Skeletal muscle tissue (tissue), 5 donors: ENCODE measurements around the gene PLA2G1B. TPM values are rescaled to one million over a fixed set of nuclear protein-coding genes. Genes with fewer than 3 reads are reported as not detected.

Source experiments
- H3K27ac ChIP-seq: one replicate; pipeline ENCODE4 v1.7.0; 2013; ENCODE audit warnings: mild to moderate bottlenecking, low read depth, low read length, inconsistent platforms
- H3K27me3 ChIP-seq, 3 donors: one replicate each; pipeline ENCODE4 v1.7.0; 2013; ENCODE audit warnings: low read length in 3 of 3; ENCODE audit not compliant: control insufficient read depth in 3 of 3, insufficient read depth in 3 of 3
- H3K36me3 ChIP-seq, 3 donors: one replicate each; pipeline ENCODE4 v1.7.0; 2013; ENCODE audit warnings: low read length in 3 of 3; ENCODE audit not compliant: control insufficient read depth in 3 of 3, insufficient read depth in 3 of 3
- H3K4me1 ChIP-seq, 3 donors: one replicate each; pipeline ENCODE4 v1.7.0; 2013; ENCODE audit warnings: low read length in 3 of 3, mild to moderate bottlenecking in 3 of 3; ENCODE audit not compliant: control insufficient read depth in 3 of 3, insufficient read depth in 3 of 3
- H3K4me3 ChIP-seq, 3 donors: one replicate each; pipeline ENCODE4 v1.7.0; 2013; ENCODE audit warnings: low read length in 3 of 3
- H3K9ac ChIP-seq, 3 donors: one replicate each; pipeline ENCODE4 v1.7.0; 2013; ENCODE audit warnings: low read length in 3 of 3, mild to moderate bottlenecking in 3 of 3, moderate library complexity in 2 of 3, low read depth in 1 of 3
- H3K9me3 ChIP-seq, 3 donors: one replicate each; pipeline ENCODE4 v1.7.0; 2013; ENCODE audit warnings: low read length in 3 of 3; ENCODE audit not compliant: control insufficient read depth in 3 of 3
- small RNA-seq: library from RNA; depleted of rRNA; stranded (forward); fragments of <200 nt; gene quantifications from one replicate; pipeline ENCODE3, GENCODE V24; 2014
- total RNA-seq: library from RNA; depleted of rRNA; stranded (reverse); fragments of >200 nt; gene quantifications from one replicate; pipeline ENCODE4 v1.2.3, GENCODE V29; 2014
- donor health status: Osteomylitis.

The PLA2G1B gene
- total RNA-seq, 1 donor from 2014 or later, result not detected

DNA sequence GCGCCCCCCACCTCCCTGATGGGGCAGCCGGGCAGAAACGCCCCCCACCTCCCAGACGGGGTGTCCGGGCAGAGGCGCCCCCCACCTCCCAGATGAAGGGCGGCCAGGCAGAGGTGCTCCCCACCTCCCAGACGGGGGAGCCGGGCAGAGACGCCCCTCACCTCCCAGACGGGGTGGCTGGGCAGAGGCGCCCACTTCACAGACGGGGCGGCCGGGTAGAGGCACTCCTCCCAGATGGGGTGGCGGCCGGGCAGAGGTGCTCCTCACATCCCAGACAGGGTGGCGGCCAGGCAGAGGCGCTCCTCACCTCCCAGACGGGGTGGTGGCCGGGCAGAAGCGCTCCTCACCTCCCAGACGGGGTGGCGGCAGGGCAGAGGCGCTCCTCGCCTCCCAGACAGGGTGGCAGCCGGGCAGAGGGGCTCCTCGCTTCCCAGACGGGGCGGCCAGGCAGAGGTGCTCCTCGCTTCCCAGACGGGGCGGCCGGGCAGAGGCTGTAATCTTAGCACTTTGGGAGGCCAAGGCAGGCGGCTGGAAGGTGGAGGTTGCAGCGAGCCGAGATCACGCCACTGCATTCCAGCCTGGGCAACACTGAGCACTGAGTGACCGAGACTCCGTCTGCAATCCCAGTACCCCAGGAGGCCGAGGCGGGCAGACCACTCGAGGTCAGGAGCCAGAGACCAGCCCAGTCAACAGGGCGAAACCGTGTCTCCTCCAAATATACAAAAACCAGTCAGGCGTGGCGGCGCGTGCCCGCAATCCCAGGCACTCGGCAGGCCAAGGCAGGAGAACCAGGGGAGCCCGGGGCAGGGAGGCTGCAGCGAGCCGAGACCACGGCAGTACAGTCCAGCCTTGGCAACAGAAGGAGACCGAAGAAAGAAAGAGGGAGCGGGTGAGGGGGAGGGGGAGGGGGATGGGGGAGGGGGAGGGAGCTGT lies 49.2 kb downstream of the PLA2G1B start:
- H3K4me1 ChIP-seq, result no peaks in the 10 kb centered on the region

DNA sequence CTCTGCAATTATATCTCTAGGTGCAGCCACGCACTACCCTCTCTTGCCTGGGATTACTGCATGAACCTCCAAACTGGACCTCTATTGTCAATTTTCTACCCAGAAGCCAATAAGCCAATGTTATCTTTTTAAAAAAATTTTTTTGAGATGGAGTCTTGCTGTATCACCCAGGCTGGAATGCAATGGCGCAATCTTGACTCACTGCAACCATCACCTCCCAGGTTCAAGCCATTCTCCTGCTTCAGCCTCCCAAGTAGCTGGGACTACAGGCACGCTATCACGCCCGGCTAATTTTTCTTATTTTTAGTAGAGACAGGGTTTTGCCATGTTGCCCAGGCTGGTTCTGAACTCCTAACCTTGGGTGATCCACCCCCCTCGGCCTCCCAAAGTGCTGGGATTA lies 50.8 kb downstream of the PLA2G1B start:
- Histone ChIP-seq H3K36me3 (no peaks in the 10 kb centered on the region), H3K4me1 (no peaks in the 10 kb centered on the region), H3K27me3 (no peaks in the 10 kb centered on the region), H3K9ac (no peak overlapping the region), H3K4me3 (no peak overlapping the region), H3K27ac (no peak overlapping the region), H3K9me3 (no peaks in the 10 kb centered on the region)

More for the DNA sequence above, 49.2 kb downstream of the PLA2G1B start:
- no peak overlapping the region for H3K9ac ChIP-seq
- no peak overlapping the region for H3K27ac ChIP-seq
- H3K36me3 ChIP-seq, result no peaks in the 10 kb centered on the region
- no peaks in the 10 kb centered on the region for H3K27me3 ChIP-seq
- H3K4me3 ChIP-seq, result no peak overlapping the region
- H3K9me3 ChIP-seq, result no peaks in the 10 kb centered on the region

Small RNAs within 50 kb of the gene (small RNA-seq; reads per million reads assigned to genes)
- gene RNU4-1, result 350 reads per million, percentile 98 among the genes with 10 or more reads in this experiment
- 948 reads per million, percentile 98 among the genes with 10 or more reads in this experiment for gene RNU4-2
- not detected for gene RNU6-1088P

Other genes starting within 250 kb of the PLA2G1B start
- 15.1 TPM for gene RAB35, start 211.0 kb downstream of the PLA2G1B start, total RNA-seq
- 87.2 TPM for gene GCN1, start 133.1 kb downstream of the PLA2G1B start, total RNA-seq
- 2,458 TPM for gene RPLP0, start 126.7 kb downstream of the PLA2G1B start, total RNA-seq
- 20.9 TPM for gene PXN, start 62.0 kb downstream of the PLA2G1B start, total RNA-seq
- gene RNU4-2, start 35.9 kb downstream of the PLA2G1B start, total RNA-seq, result under 0.01 TPM
- under 0.01 TPM for gene RNU4-1, start 34.5 kb downstream of the PLA2G1B start, total RNA-seq
- 3.7 TPM for gene SIRT4, start 25.5 kb downstream of the PLA2G1B start, total RNA-seq
- gene MSI1, start 41.4 kb upstream of the PLA2G1B start, total RNA-seq, result 1.0 TPM
- 231 TPM for gene COX6A1, start 110.3 kb upstream of the PLA2G1B start, total RNA-seq
- 18.8 TPM for gene TRIAP1, start 118.6 kb upstream of the PLA2G1B start, total RNA-seq
- gene GATC, start 118.7 kb upstream of the PLA2G1B start, total RNA-seq, result 9.9 TPM
- gene SRSF9, start 142.0 kb upstream of the PLA2G1B start, total RNA-seq, result 79.9 TPM
- 162 TPM for gene DYNLL1, start 168.3 kb upstream of the PLA2G1B start, total RNA-seq
- gene COQ5, start 201.4 kb upstream of the PLA2G1B start, total RNA-seq, result 29.7 TPM
- 118 TPM for gene RNF10, start 206.6 kb upstream of the PLA2G1B start, total RNA-seq